HG03280 (cell line): ENCODE results near the gene ZNF736.
"Not testable (repeated sequence)": the region's sequence is repeated elsewhere in the genome, so short reads cannot be mapped to it uniquely, and the experiment has no call there.

Experiments
- ATAC-seq: cut with Tn5 transposase; IDR thresholded peaks from one replicate; pipeline ENCODE4 v1.9.1; 2021; ENCODE audit warnings: mild to moderate bottlenecking, moderate library complexity; ENCODE audit not compliant: unreplicated experiment

The ZNF736 gene

DNA sequence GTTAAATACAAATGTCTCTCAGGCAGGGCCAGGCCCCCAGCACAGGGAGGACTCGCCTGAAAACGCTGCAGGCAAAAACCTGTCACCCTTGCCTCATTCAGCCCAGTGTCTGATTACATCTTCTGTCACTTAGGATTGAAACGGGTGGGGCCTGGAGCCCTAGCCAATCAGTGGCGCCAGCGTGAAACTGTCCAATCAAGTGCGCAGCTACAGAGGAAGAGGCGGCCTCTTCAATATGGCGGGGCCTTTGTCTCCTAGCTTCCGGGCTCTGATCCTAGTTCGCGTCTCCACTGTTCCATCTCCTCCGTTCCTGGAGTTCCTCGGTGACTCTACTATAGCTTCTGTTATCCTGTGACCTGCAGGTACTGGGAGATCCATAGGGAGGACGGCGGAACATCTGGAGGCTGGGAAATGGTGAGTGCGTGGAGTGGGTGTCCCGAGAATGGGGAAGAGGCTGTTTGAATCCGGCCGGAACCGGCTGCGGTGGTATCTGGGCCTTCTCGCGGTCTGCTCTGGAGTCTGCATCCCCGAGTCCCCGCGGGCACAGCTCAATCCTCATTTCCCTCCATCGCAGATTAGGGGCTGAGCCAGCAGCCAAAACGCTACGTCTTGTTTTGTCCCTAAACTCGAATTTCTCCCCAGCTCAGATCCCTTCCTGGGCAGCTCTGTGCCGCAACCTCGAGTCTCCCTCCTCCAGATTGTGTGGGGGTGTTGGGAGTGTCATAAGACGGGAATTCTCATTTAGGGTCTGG lies at the start of gene ZNF736:
ZNF736 (plus strand) TSS at position 222 of the 752 bp plus-strand sequence; CDS start at position 412, 190 bp downstream.
- peak; percentile 100 for ATAC-seq

DNA sequence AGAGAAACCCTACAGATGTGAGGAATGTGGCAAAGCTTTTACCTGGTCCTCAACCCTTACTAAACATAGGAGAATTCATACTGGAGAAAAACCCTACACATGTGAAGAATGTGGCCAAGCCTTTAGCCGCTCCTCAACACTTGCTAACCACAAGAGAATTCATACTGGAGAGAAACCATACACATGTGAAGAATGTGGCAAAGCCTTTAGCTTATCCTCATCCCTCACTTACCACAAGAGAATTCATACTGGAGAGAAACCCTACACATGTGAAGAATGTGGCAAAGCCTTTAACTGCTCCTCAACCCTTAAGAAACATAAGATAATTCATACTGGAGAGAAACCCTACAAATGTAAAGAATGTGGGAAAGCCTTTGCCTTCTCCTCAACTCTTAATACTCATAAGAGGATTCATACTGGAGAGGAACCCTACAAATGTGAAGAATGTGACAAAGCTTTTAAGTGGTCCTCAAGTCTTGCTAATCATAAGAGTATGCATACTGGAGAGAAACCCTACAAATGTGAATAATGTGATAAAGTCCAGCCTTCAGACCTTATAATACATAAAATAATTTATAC lies 47.3 kb upstream of the ZNF736 start:
- ATAC-seq = no peak

DNA sequence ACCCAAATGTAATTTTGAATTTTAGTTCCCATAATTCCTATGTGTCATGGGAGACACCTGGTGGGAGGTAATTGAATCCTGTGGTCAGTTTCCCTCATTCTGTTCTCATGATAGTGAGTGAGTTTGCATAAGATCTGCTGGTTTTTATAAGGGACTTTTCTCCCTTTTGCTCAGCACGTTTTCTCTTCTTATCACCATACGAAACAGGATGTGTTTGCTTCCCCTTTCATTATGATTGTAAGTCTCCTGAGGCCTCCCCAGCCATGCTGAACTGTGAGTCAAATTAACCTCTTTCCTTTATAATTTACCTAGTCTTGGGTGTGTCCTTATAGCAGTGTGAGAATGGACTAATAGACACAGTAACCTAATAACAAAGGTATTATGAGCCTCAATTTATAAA lies 36.1 kb upstream of the ZNF736 start:
- no peak for ATAC-seq

DNA sequence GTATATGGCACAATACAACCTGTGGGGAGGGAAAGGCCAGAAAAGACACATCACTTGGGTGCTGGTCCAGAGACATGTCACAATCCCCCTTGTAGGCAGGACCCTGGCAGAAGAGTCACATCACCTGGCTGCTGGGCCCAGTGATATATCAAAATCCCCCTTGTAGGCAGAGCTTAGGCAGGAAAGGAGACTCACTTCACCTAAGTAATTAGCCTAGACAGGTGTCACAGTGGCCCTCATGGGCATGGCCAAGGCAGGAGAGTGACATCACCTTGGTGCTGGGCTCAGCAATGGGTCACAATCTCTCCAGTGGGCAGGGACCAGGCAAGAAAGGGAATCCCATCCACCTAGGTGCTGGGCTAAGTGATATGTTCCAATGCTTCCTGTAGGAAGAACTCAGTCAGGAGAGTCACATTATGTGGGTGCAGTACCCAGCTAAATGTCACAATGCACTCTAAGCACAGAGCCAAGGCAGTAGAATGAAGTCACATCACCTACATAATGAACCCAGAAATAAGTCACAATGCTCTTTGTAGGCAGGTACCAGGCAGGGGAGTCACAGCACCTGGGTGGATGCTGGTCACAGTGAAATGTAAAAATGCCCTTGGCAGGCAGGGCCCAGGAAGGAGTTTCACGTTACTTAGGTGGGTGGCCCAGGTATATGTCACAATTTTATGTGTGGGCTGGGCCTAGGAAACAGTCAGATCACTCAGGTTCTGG lies 18.9 kb upstream of the ZNF736 start:
- ATAC-seq = no peak

DNA sequence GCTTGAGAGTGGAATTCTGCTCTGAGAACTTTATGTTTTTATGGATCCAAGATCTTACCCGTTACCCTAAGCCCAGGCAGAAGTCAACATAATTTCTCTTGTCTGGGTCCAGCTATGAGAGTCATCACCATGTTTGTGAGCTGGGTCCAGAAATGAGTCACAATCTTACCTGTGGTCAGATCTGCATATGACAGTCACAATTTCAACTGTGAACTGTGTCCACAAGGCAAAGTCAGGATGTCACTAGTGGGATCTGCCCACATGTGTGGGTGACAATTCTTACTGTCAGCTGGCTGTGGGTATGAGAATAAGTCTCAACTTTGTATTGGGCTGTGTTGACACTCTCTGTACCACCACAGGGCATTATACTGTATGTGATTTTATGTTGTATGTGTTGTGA lies 16.3 kb upstream of the ZNF736 start:
- not testable (repeated sequence) for ATAC-seq

DNA sequence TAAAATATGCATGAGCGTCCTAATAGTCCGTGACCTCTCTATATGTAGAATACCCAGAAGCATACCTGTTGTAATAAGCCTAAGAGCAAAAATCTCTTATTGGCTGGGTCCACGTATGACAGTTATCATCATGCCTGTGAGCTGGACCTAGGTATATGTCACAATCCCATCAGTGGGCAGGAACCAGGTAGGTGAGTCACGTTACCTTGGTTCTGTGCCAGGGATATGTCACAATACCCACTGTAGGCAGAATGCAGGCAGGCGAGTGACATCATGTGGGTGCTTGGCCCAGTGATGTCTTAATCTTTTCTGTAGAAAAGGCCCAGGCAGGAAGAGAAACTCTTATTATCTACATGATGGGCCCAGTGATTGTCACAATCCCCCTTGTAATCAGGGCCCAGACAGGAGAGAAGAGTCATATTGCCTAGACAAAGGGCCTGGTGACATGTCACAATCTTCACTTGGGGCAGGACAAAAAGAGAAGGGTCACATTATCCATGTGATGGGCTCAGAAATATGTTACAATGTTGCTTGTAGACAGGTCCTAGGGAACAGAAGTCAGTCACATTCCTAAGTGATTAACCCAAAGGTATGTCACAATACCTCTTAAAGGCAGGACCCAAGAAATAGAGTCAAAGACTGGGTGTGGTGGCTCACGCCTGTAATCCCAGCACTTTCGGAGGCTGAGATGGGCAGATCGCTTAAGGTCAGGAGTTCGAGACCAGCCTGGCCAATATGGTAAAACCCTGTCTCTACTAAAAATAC lies 12.9 kb upstream of the ZNF736 start:
- ATAC-seq = no peak

DNA sequence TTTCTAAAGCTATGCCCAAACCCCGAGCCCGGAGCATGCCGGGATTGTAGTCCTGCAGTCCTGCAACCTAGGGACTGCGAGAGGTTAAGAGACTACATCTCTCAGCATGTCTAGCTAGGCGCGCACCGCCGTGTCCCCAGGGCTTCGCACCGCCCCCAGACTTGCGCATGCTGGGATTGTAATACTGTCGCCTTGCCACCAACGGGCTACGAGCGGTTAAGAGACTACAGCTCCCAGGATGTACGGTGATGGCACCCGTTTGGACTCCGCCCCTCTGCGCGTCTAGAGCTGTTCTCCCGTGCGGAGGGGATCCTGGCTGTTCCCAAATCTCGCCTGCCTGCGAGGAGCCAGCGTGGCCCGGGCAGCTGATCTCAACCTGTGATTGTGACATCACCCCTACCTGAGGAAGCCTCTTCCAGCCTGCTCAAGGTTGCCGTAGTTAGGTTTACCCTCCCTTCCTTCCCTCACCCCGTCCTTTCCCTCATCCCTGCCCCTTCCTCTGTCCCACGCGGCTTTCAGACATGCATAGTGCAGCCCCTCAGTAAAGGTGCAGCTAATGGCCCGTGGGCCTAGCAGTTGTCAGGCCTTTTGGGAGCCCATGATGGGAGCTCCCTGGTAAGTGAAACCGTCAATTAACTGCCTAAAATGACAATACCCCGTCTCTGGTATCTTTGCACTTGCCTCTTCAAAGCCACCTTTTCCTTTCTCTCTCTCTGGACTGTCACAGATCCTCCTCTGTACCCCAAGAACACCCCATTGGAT lies 6.3 kb upstream of the ZNF736 start:
- ATAC-seq = peak; percentile 98

DNA sequence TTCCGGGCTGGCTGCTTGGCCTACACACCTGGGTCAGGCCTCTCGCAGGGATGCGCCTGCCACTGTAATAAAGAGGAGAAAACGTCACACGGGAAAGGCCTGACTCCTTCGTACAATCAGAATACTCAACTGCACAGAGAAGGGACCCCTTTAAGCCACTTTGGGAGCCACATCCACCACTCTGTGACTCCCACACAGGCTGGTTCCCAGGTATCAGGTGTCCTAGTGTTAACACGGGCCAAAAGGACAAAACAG lies 5.8 kb upstream of the ZNF736 start:
- ATAC-seq = no peak

DNA sequence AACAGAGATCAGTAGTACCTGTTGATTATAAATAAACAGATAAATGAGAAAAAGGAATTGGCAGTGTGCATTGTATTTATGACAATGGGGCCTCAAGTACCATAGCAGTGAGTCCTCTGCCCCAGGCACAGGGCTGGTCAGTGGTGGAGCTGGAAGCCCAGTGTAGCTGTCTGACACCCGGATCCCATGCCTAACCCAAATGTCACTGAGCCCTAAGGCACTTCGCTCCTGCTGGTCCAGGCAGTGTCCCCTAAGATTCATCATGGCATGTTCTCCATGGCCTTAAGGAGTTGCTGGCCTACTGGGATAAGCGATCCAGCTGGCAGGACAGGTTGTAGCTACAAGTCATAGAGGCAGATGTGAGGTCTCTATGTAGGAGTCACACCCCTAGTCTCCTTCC lies 3.3 kb upstream of the ZNF736 start:
- ATAC-seq = no peak

DNA sequence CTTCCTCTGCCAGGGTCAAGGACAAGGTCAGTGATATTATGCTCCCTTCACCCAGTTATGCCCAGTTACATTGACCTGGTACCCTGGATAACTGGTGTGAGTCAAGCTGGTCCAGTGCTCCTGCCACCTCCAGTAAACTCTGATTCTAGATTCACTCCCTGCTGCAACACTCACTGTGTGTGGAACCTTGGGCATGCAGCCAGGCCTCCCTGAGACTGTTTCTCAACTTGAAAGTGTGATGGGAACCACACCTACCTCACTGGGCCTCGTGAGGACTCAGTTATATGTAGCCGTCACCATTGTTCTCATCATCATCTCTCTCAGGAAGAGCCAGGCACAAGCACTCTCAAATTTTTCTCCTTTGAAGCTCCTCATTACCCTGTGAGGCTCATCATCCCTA lies 935 bp upstream of the ZNF736 start:
- no peak for ATAC-seq

DNA sequence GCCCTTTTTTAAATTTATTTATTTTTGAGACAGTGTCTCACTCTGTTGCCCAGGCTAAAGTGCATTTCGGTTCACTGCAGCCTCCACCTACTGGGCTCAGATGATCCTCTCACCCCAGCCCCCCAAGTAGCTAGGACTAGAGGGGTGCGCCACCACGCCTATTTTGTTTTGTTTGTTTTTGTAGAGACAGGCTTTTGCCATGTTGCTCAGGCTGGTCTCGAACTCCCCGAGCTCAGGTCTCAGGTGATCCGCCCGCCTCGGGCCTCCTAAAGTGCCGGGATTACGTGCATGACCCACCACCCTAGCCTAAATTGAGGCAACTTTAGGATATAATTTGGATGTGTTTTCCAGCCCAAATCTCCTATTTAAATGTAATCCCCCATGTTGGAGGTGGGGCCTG lies 805 bp downstream of the ZNF736 start:
- no peak for ATAC-seq

DNA sequence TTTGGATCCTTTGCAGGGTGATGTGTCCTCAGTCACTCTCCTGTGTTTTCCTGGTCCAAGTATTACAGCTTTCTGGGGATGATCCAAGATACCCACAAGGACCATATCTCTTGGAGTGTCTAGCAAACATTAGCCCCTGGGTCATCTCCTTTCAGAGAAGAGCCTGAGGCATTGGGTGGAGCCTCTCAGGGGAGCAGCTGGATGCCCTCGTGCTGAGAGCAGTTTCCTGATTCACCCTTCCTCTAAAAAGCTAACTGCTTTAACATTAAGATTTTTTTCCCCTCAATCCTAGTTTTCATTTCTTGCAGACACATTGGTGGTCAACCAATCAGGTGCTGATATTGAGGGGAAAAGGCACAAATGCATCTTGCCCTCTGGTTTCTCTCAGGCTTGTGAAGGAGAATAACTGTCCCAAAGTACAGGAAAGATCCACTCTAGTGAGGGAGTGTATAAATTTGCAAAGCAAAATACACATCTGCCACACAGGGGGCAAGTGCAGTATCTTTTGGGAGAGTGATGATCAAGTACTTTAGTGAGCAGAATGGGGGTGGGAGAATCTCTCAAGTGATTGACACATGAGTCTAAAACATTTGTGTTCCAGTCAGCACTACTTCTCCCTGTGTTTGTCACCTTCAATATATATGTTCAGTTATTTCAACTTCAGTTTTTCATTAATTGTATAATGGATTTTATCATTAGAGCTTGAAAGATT lies 2.4 kb downstream of the ZNF736 start:
- not testable (repeated sequence) for ATAC-seq

DNA sequence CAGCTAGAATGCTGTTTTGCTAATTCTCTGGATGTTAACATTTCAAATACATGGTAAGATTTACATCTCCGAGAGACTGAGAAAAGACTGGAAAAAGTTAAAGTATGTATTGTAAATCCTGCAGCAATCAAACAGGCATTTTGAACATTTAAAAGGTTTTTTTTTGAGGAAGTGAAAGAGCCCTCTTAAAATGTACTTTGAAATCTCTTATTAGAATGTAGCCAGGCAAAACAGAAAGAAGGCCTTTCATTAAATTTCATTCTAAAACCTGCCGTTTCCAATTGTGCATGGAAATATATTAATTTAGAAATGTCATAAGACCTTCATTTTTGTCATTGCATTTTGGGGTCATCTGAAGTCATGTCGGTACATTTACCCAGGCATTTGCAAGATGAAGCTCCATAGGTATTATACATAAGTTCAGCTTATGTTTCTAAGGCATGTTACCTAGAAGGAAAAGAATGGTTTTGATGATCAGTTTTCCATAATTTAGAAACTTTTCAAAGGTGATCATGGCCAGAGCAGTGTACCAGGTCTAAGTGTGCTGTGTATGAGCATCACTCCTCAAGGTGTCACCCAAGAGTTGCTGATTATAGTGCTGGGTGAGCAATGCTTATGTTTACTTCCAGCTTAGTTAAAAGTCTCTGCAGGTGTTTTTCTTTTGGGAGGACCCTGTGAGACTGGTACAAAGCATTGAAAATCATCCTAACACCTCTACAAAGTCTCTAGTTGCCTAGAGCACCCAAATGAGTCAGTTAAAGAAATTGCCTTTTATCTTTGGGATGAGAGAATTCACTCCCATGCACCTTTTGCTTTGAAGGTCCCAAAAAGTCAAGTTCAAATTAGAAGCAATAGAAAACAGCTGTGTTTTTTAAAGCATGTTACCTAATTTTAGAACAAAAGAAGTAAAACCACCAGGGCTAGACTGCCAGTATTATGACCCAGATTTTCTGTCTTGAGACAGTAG lies 7.1 kb downstream of the ZNF736 start:
- no peak for ATAC-seq

DNA sequence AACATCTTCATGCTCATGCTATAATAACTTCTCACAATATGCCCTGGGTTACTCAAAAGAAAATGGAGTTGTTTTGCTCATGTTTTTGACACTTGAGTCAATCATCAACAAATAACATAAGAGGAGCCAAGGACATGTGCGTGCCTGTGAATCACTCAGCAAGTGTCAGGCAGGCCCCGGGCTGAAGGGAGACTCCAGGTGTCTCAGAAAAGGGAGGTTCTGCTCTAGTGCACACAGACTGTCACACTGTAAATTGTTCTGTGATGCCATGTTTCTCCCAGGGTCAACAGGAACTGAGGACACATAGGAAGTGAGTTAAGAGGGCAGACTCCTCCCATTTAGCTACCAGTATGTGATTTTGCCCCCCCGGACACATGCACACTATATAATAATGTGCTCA lies 10.4 kb downstream of the ZNF736 start:
- not testable (repeated sequence) for ATAC-seq

DNA sequence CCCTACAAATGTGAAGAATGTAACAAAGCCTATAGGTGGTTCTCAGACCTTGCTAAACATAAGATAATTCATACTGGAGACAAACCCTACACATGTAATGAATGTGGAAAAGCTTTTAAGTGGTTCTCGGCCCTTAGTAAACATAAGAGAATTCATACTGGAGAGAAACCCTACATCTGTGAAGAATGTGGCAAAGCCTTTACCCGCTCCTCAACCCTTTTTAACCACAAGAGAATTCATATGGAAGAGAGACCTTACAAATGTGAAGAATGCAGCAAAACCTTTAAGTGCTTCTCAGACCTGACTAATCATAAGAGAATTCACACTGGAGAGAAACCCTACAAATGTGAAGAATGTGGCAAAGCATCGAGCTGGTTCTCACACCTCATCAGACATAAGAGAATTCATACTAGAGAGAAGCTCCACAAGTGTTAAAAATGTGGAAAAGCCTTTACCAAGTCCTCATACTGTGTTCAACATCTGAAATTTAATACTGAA lies 35.0 kb downstream of the ZNF736 start:
- not testable (repeated sequence) for ATAC-seq

DNA sequence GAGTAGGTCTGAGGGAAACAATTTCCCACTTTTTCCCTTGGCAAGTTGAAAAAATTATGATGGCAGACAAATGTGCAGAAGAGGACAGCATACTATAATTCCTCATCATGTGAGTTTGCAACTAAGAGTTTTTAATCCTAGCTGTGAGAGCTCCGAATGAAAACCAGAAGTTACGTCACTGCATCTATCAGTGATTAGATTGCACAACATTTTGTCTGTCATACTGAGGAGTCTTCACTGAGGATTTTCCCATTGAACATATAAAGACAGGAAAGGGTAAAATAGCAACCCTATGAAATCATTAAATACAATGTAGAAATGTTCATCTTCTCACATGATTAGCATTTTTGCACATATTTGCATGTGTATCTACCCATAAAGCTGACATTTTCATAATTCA lies 45.8 kb downstream of the ZNF736 start:
- ATAC-seq = no peak

DNA sequence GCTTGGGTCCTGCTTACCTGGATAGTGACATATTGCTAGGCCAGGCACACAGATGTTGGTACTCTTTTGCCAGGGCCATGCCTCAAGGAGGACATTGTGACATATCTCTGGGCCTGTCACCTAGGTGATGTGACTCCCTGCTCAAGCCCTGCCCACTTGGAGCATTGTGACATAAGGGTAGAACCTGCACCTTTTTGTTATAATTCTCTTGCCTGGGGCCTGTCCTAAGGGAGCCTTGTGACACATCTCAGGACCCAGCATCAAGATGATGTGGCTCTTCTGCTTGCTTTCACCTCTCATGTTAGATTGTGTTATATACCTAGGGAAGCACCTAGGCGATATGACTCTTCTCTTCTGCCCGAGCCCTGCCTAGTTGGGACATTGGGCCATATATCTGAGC lies 57.4 kb downstream of the ZNF736 start:
- no peak for ATAC-seq

DNA sequence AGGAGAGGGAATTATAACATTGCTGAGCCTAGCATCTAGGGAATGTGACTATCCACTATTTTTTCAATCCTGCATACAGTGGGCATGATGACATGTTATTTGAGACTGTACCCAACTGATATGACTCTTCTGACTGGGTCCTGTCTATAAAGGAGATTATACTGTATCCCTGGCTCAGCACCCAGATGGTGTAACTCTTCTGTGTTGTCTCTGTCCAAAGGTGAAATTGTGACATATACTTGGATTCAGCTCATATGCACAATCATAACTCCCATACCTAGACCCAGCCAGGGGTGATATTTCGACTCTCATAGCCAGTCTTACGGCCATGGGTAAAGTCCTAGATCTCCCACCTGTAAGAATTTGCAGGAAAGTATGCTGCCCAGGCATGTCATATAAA lies 59.3 kb downstream of the ZNF736 start:
- ATAC-seq = no peak

DNA sequence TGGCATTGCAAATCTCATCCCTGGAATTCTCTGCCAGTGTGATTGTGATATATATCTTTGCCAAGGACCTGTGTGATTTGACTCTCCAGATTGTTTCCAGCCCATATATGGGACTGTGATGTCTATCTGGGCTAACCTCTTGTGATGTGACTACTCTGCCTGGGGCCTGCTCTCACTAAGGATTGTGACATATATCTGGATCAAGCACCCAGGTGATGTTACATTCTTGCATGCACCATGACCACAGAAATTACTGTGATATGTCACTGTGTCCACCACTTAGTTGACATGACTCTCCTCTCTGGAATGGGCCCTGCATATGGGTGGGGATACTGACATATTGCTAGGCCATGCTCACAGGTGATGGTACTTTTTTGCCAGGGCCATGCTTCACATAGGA lies 86.6 kb downstream of the ZNF736 start:
- ATAC-seq = no peak
